SU-DHL-6 (cell line): ENCODE measurements around the gene IFIT2.

Experiments used
- CTCF ChIP-seq: fragments of 200-600 bp; sonication (generic); IDR thresholded peaks from one replicate; pipeline ENCODE4 v1.5.1; 2017; ENCODE audit warnings: antibody characterized with exemption, mild to moderate bottlenecking, low read length, moderate library complexity; ENCODE audit not compliant: insufficient read depth, poor library complexity, severe bottlenecking
- EZH2phosphoT487 ChIP-seq: fragments of 200-600 bp; sonication (generic), shearing (Covaris generic); conservative IDR thresholded peaks from 2 replicates; pipeline ENCODE4 v1.6.1; 2018; ENCODE audit warnings: mild to moderate bottlenecking, antibody characterized with exemption, low read length, moderate library complexity, mixed read lengths

GRCh38 chr10:89351780-89352597, 50.1 kb downstream of the IFIT2 start:
- TF ChIP-seq CTCF (no peak), EZH2phosphoT487 (no peak)
